ENCODE data around the gene DICER1. TPM values are rescaled to one million over a fixed set of nuclear protein-coding genes. Genes with fewer than 3 reads are reported as not detected.

Gene DICER1
- total and polyA plus RNA-seq, 2 donors (not counting 3 experiments of a cell fraction or from before 2014, with no cell fraction given), result 8.3 to 43.6 TPM

DNA sequence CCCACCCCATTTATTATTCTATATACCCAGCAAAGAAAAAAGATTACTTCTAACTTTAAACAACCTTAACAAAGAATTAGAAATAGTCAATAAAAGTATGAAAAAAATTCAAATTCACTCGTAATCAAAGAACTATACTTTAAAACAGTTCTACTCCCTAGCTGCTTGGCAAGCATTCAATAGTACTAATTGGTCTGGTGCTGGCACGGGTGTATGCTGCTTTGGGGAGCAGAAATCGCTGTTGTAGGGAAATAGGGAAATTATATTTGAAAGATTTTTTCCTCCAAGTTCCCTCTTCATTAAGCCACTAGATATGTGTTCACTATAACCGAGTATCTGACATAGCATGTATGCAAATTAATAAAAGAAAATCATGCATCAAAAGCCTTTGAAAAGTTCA lies 65.7 kb downstream of the DICER1 start:
- no peak overlapping the region for H2AFZ ChIP-seq (ENCODE audit: low read depth, low read length)
- H3K9ac ChIP-seq (replicated peaks; ENCODE audit: extremely low read depth, insufficient read depth, low read length), result no peak overlapping the region
- no peaks in the 10 kb centered on the region for H3K27me3 ChIP-seq (ENCODE audit: control insufficient read depth in 2 of 2, insufficient read depth in 2 of 2, low read length in 2 of 2)
- peaks cover 7 to 10% of the 10 kb centered on the region in 2 experiments for H3K36me3 ChIP-seq (ENCODE audit: control insufficient read depth in 2 of 2, extremely low read depth in 1 of 2, insufficient read depth in 2 of 2, low read length in 2 of 2)
- DNase-seq (ENCODE audit: low read depth, low spot score), result no peak
- no peaks in the 10 kb centered on the region for H4K20me1 ChIP-seq (replicated peaks; ENCODE audit: control insufficient read depth, extremely low read depth, insufficient read depth, low read length)
- H3K79me2 ChIP-seq (ENCODE audit: control insufficient read depth, insufficient read depth, low read length), result peaks cover 2% of the 10 kb centered on the region
- no peak overlapping the region for H3K27ac ChIP-seq (ENCODE audit: insufficient read depth, low read depth, low read length)
- no peaks in the 10 kb centered on the region for H3K9me1 ChIP-seq (replicated peaks; ENCODE audit: control insufficient read depth, extremely low read depth, insufficient read depth, low read length)
- intact Hi-C loops (cut with micrococcal nuclease) (no loop called here), dilution Hi-C loops (cut with MboI; ENCODE audit: extremely low pct_ligation_motif_present, low sequenced_read_pairs) (no loop called here)
- H3K4me2 ChIP-seq (ENCODE audit: insufficient read depth, low read length), result no peak overlapping the region
- H3K9me3 ChIP-seq (replicated peaks; ENCODE audit: control insufficient read depth, insufficient read depth, low read length), result no peaks in the 10 kb centered on the region
- no peak for FAIRE-seq
- no peak overlapping the region for H3K4me3 ChIP-seq (replicated peaks in 1 of 3; ENCODE audit: insufficient read depth in 1 of 3, low read depth in 1 of 3, low read length in 3 of 3)
- CTCF ChIA-PET, result no interaction called here
- no peaks in the 10 kb centered on the region for H3K4me1 ChIP-seq (ENCODE audit: control insufficient read depth, extremely low read depth, insufficient read depth, low read length)
- POLR2A ChIA-PET, result no interaction called here
- BruUV-seq (replicated peaks), result no TSS peak
- no peak for TF ChIP-seq JUN (IDR thresholded peaks at IDR 0.05; ENCODE audit: borderline replicate concordance, insufficient read depth, insufficient read length, low read depth)
- no peak for TF ChIP-seq CTCF (IDR thresholded peaks at IDR 0.05; ENCODE audit: extremely low read depth in 1 of 2, insufficient read depth in 1 of 2, low read depth in 1 of 2, low read length in 2 of 2)
- no peak for TF ChIP-seq POLR2A (IDR thresholded peaks at IDR 0.05; ENCODE audit: low read depth, low read length)
- TF ChIP-seq MYC (IDR thresholded peaks at IDR 0.05; ENCODE audit: low read depth, low read length), result no peak
- TF ChIP-seq, protein P1, sequence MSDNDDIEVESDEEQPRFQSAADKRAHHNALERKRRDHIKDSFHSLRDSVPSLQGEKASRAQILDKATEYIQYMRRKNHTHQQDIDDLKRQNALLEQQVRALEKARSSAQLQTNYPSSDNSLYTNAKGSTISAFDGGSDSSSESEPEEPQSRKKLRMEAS (IDR thresholded peaks at IDR 0.05; ENCODE audit: insufficient read depth, insufficient read length), result no peak
- TF ChIP-seq FOS (IDR thresholded peaks at IDR 0.05; ENCODE audit: borderline replicate concordance, insufficient read depth, low read length), result no peak
- TF ChIP-seq GATA2 (IDR thresholded peaks at IDR 0.05; ENCODE audit: insufficient read depth, insufficient read length, low read depth, low read length), result no peak
- TF ChIP-seq POLR2AphosphoS5 (IDR thresholded peaks at IDR 0.05; ENCODE audit: insufficient read depth, low read depth, low read length), result no peak
- TF ChIP-seq EZH2 (IDR thresholded peaks at IDR 0.05; ENCODE audit: borderline replicate concordance, low read depth, low read length, severe bottlenecking), result no peak
